Caco-2 (cell line): ENCODE measurements around the gene PTPRN2. TPM values are rescaled to one million over a fixed set of nuclear protein-coding genes. Genes with fewer than 3 reads are reported as not detected.
A peak's percentile ranks its signal among the peaks of the same experiment; 100 is the strongest.
"Not testable (repeated sequence)": the region's sequence is repeated elsewhere in the genome, so short reads cannot be mapped to it uniquely, and the experiment has no call there.

Source experiments
- BruUV-seq: library from RNA; stranded (reverse); fragments of 400-500 nt; replicated peaks from 2 replicates; lab custom pipeline; 2021; lab: Mats Ljungman, UMichigan
- CTCF ChIA-PET: fragments of 300-600 bp; sonication (Branson Sonifier 250); formaldehyde crosslinking; loops from one replicate; lab custom pipeline; 2022; ENCODE audit warnings: antibody characterized with exemption; lab: Charles Lee
- POLR2A ChIA-PET: fragments of 300-600 bp; sonication (Branson Sonifier 250); formaldehyde crosslinking; loops from one replicate; lab custom pipeline; 2022; ENCODE audit warnings: antibody characterized with exemption; lab: Charles Lee
- DNase-seq, 2 experiments: peaks; one replicate each; pipeline versions ENCODE4 v3.0.0 to v3.0.0-alpha.2; 2020 to 2022
- H3K27me3 ChIP-seq: replicated peaks from 2 replicates; pipeline ENCODE4 v1.6.0; 2011; ENCODE audit warnings: low read length; ENCODE audit not compliant: control insufficient read depth, insufficient read depth
- H3K36me3 ChIP-seq: 2 replicates; pipeline ENCODE4 v1.5.1; 2011; ENCODE audit warnings: low read length; ENCODE audit not compliant: control insufficient read depth, insufficient read depth
- H3K4me1 ChIP-seq: fragments of 250-450 bp; sonication (Bioruptor Pico); 2 replicates; pipeline ENCODE4 v1.5.1; 2020; ENCODE audit warnings: mild to moderate bottlenecking
- H3K4me3 ChIP-seq: 2 replicates; pipeline ENCODE4 v1.5.1; 2011; ENCODE audit warnings: low read depth, mild to moderate bottlenecking, control low read depth, low read length
- H3K9me3 ChIP-seq: fragments of 250-450 bp; sonication (Bioruptor Pico); 2 replicates; pipeline ENCODE4 v1.5.1; 2020; ENCODE audit warnings: mild to moderate bottlenecking, moderate library complexity
- H3K27ac Mint-ChIP-seq: one replicate; pipeline ENCODE4 v1.8.0; 2022; ENCODE audit warnings: mixed read lengths; ENCODE audit not compliant: unreplicated experiment
- H3K27me3 Mint-ChIP-seq: one replicate; pipeline ENCODE4 v1.8.0; 2022; ENCODE audit warnings: mixed read lengths; ENCODE audit not compliant: insufficient read depth, unreplicated experiment
- H3K36me3 Mint-ChIP-seq: one replicate; pipeline ENCODE4 v1.8.0; 2022; ENCODE audit warnings: mild to moderate bottlenecking, mixed read lengths; ENCODE audit not compliant: insufficient read depth, unreplicated experiment
- H3K4me1 Mint-ChIP-seq: one replicate; pipeline ENCODE4 v1.8.0; 2022; ENCODE audit warnings: low read depth, mixed read lengths; ENCODE audit not compliant: unreplicated experiment
- H3K4me3 Mint-ChIP-seq: one replicate; pipeline ENCODE4 v1.8.0; 2022; ENCODE audit warnings: mild to moderate bottlenecking, moderate library complexity, mixed read lengths; ENCODE audit not compliant: unreplicated experiment
- H3K9me3 Mint-ChIP-seq: one replicate; pipeline ENCODE4 v1.8.0; 2022; ENCODE audit warnings: mixed read lengths; ENCODE audit not compliant: unreplicated experiment
- intact Hi-C: fragments of 100-400 bp; cut with micrococcal nuclease; formaldehyde crosslinking; loops from one replicate; pipeline ENCODE4 v1.10.0; 2022; ENCODE audit not compliant: unreplicated experiment
- total RNA-seq: library from RNA; stranded (reverse); gene quantifications from 2 replicates; pipeline ENCODE4 v1.2.3, GENCODE V29; 2022
- TF ChIP-seq, protein P1 (sequence below), 2 experiments: fragments of 200-600 bp in 1 of 2; IDR thresholded peaks; 1 replicate in 1 of 2; 2 replicates in 1 of 2; pipeline versions ENCODE4 v1.5.1 to v1.8.0; 2011 to 2022; ENCODE audit warnings: antibody characterized with exemption in 1 of 2, control low read depth in 1 of 2, inconsistent platforms in 1 of 2, low read depth in 1 of 2, low read length in 1 of 2, mild to moderate bottlenecking in 1 of 2, moderate library complexity in 1 of 2; ENCODE audit not compliant: insufficient read depth in 1 of 2, severe bottlenecking in 1 of 2, unreplicated experiment in 1 of 2

PTPRN2 gene
- total RNA-seq, 1 experiment from 2014 or later = 1.4 TPM

DNA sequence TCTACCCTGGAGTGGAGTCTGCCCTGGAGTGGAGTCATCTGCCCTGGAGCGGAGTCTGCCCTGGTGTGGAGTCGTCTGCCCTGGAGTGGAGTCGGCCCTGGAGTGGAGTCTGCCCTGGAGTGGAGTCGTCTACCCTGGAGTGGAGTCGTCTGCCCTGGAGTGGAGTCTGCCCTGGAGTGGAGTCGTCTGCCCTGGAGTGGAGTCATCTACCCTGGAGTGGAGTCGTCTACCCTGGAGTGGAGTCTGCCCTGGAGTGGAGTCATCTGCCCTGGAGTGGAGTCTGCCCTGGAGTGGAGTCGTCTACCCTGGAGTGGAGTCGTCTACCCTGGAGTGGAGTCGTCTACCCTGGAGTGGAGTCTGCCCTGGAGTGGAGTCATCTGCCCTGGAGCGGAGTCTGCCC, 63.7 kb downstream of the PTPRN2 start:
- DNase-seq, H3K9me3 Mint-ChIP-seq, BruUV-seq, H3K36me3 ChIP-seq, H3K4me1 Mint-ChIP-seq, POLR2A ChIA-PET, H3K9me3 ChIP-seq, H3K4me3 ChIP-seq, CTCF ChIA-PET, H3K4me1 ChIP-seq, H3K27me3 ChIP-seq, H3K4me3 Mint-ChIP-seq, H3K27me3 Mint-ChIP-seq, H3K27ac Mint-ChIP-seq: not testable (repeated sequence)
- intact Hi-C loops = loop anchor here (10.0 kb wide), 1 partner anchor 61 kb away; the partner anchor contains the start of gene PTPRN2
- H3K36me3 Mint-ChIP-seq = peaks cover 12% of the 10 kb centered on the region

DNA sequence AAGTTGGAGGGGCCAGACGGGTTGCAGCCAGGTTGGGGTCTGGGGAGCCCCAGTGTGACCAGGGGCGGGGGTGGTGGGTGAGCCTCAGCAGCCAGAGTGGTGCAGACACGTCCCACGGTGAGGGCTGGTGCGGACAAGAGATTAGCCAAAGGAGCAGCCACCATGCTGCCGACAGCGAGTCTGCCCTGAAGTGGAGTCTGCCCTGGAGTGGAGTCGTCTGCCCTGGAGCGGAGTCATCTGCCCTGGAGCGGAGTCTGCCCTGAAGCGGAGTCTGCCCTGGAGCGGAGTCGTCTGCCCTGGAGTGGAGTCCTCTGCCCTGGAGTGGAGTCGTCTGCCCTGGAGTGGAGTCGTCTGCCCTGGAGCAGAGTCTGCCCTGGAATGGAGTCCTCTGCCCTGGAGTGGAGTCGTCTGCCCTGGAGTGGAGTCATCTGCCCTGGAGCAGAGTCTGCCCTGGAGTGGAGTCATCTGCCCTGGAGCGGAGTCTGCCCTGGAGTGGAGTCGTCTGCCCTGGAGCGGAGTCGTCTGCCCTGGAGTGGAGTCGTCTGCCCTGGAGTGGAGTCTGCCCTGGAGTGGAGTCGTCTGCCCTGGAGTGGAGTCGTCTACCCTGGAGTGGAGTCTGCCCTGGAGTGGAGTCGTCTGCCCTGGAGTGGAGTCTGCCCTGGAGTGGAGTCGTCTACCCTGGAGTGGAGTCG, 64.3 kb downstream of the PTPRN2 start:
- H3K9me3 ChIP-seq, DNase-seq, H3K4me3 ChIP-seq, H3K4me1 Mint-ChIP-seq, BruUV-seq, POLR2A ChIA-PET, H3K9me3 Mint-ChIP-seq, H3K36me3 ChIP-seq, H3K27me3 ChIP-seq, H3K4me1 ChIP-seq, H3K4me3 Mint-ChIP-seq, H3K27me3 Mint-ChIP-seq, CTCF ChIA-PET: not testable (repeated sequence)
- Mint-ChIP-seq H3K27ac (peak overlapping the region; percentile 66), H3K36me3 (peaks cover 12% of the 10 kb centered on the region)
- intact Hi-C loops = loop anchor here (10.0 kb wide), 1 partner anchor 61 kb away; the partner anchor contains the start of gene PTPRN2

DNA sequence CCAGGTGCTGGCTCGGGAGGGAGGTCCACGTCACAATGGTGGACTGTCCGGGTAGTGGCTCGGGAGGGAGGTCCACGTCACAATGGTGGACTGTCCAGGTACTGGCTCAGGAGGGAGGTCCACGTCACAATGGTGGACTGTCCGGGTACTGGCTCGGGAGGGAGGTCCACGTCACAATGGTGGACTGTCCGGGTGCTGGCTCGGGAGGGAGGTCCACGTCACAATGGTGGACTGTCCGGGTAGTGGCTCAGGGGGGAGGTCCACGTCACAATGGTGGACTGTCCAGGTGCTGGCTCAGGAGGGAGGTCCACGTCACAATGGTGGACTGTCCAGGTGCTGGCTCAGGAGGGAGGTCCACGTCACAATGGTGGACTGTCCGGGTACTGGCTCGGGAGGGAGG, 65.8 kb downstream of the PTPRN2 start:
- DNase-seq, H3K27me3 Mint-ChIP-seq, POLR2A ChIA-PET, H3K4me3 Mint-ChIP-seq, H3K4me1 ChIP-seq, BruUV-seq, H3K4me1 Mint-ChIP-seq, H3K27ac Mint-ChIP-seq, H3K9me3 ChIP-seq, H3K4me3 ChIP-seq, CTCF ChIA-PET, H3K27me3 ChIP-seq, H3K36me3 ChIP-seq: not testable (repeated sequence)
- Mint-ChIP-seq H3K9me3 (peaks cover 13% of the 10 kb centered on the region), H3K36me3 (peaks cover 12% of the 10 kb centered on the region)
- intact Hi-C loops = loop anchor here (10.0 kb wide), 1 partner anchor 63 kb away; the partner anchor contains the start of gene PTPRN2

DNA sequence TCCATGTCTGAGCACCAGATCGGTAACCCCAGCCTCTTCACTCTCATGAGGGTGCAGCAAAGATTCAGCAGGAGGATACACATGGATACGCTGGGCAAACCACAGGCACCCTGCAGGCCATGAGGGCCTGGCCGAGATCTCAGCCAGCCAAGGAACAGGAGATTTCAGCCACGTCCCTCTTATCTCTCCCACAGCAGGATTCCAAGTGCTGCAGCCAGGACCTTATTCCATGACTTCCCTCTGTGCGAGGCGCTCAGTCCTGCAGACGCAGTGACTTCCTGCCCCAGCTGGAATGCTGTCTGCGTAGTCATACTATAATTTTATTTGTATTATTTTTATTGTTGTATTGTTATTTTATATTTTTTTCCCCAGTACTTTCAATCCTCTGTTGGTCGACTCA, 66.8 kb downstream of the PTPRN2 start:
- Mint-ChIP-seq H3K27me3 (no peaks in the 10 kb centered on the region), H3K4me3 (no peak overlapping the region), H3K36me3 (peaks cover 13% of the 10 kb centered on the region), H3K9me3 (peaks cover 23% of the 10 kb centered on the region), H3K4me1 (peaks cover 8% of the 10 kb centered on the region), H3K27ac (peak overlapping the region; percentile 50)
- CTCF ChIA-PET = no interaction called here
- TF ChIP-seq, protein P1, sequence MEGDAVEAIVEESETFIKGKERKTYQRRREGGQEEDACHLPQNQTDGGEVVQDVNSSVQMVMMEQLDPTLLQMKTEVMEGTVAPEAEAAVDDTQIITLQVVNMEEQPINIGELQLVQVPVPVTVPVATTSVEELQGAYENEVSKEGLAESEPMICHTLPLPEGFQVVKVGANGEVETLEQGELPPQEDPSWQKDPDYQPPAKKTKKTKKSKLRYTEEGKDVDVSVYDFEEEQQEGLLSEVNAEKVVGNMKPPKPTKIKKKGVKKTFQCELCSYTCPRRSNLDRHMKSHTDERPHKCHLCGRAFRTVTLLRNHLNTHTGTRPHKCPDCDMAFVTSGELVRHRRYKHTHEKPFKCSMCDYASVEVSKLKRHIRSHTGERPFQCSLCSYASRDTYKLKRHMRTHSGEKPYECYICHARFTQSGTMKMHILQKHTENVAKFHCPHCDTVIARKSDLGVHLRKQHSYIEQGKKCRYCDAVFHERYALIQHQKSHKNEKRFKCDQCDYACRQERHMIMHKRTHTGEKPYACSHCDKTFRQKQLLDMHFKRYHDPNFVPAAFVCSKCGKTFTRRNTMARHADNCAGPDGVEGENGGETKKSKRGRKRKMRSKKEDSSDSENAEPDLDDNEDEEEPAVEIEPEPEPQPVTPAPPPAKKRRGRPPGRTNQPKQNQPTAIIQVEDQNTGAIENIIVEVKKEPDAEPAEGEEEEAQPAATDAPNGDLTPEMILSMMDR (IDR thresholded peaks at IDR 0.05; ENCODE audit: insufficient read depth in 1 of 2, low read depth in 1 of 2, low read length in 1 of 2, severe bottlenecking in 1 of 2, unreplicated experiment in 1 of 2) = no peak
- Histone ChIP-seq H3K4me3 (no peak overlapping the region), H3K27me3 (no peaks in the 10 kb centered on the region), H3K4me1 (no peaks in the 10 kb centered on the region), H3K36me3 (no peaks in the 10 kb centered on the region), H3K9me3 (peaks cover 5% of the 10 kb centered on the region; the same call in 1 of the 2 replicates)
- DNase-seq = no peak
- no TSS peak for BruUV-seq
- intact Hi-C loops = loop anchor here (10.0 kb wide), 1 partner anchor 64 kb away; the partner anchor contains the start of gene PTPRN2
- POLR2A ChIA-PET = no interaction called here
